ENCODE results near the gene HAUS3. TPM values are rescaled to one million over a fixed set of nuclear protein-coding genes. Genes with fewer than 3 reads are reported as not detected.
"Not testable (repeated sequence)": the region's sequence is repeated elsewhere in the genome, so short reads cannot be mapped to it uniquely, and the experiment has no call there.

Gene HAUS3
- polyA plus RNA-seq, 3 donors, result 4.4 to 5.5 (median 5.0) TPM

- Histone ChIP-seq H3K79me2 (ENCODE audit: insufficient read depth, low read length) (no peaks in the 10 kb centered on the region), H3K36me3 (replicated peaks in 1 of 2; ENCODE audit: control insufficient read depth in 1 of 2, insufficient read depth in 2 of 2, low read length in 2 of 2) (no peaks in the 10 kb centered on the region), H3K9ac (ENCODE audit: insufficient read depth, low read length, poor library complexity, severe bottlenecking) (no peak overlapping the region), H3K27me3 (ENCODE audit: control insufficient read depth in 2 of 2, insufficient read depth in 2 of 2, low read length in 2 of 2) (no peaks in the 10 kb centered on the region), H3K9me3 (replicated peaks in 1 of 2; ENCODE audit: control insufficient read depth in 1 of 2, insufficient read depth in 1 of 2, low read length in 2 of 2) (no peaks in the 10 kb centered on the region), H3K4me2 (replicated peaks; ENCODE audit: extremely low read depth, low read length, poor library complexity, severe bottlenecking) (no peak overlapping the region), H3K27ac (ENCODE audit: low read depth in 1 of 2, low read length in 2 of 2) (no peak overlapping the region), H3K4me3 (replicated peaks in 1 of 3; ENCODE audit: low read depth in 2 of 3, low read length in 3 of 3) (no peak overlapping the region), H3K4me1 (ENCODE audit: control insufficient read depth in 1 of 2, insufficient read depth in 2 of 2, low read length in 2 of 2) (no peaks in the 10 kb centered on the region), H2AFZ (ENCODE audit: insufficient read depth, low read depth, low read length, poor library complexity, severe bottlenecking) (no peak overlapping the region), H4K20me1 (ENCODE audit: insufficient read depth, low read length) (no peaks in the 10 kb centered on the region)
- DNase-seq, result no peak
- WGBS (ENCODE audit: insufficient coverage), result no CpG with 5 or more reads among the region's 1 CpG
- peaks cover 0 to 3% (median 3%) of the 10 kb centered on the region in 3 donors for H3K27me3 Mint-ChIP-seq (ENCODE audit: low read depth in 3 of 3)
- no peak overlapping the region for H3K4me3 Mint-ChIP-seq
- no peaks in the 10 kb centered on the region for H3K36me3 Mint-ChIP-seq
- H3K27ac Mint-ChIP-seq, result no peak overlapping the region
- TF ChIP-seq CTCF (IDR thresholded peaks at IDR 0.05), result no peak
- intact Hi-C loops (cut with micrococcal nuclease), result no loop called here
- no peaks in the 10 kb centered on the region for H3K9me3 Mint-ChIP-seq
- no peaks in the 10 kb centered on the region for H3K4me1 Mint-ChIP-seq
These were observed 29.1 kb downstream of the HAUS3 start for GRCh38 chr4:2212831-2213230.

- H3K27me3 Mint-ChIP-seq (ENCODE audit: low read depth in 3 of 3); H4K20me1 ChIP-seq (ENCODE audit: insufficient read depth, low read length); intact Hi-C loops (cut with micrococcal nuclease); H3K4me3 ChIP-seq (replicated peaks in 1 of 3; ENCODE audit: low read depth in 2 of 3, low read length in 3 of 3); H3K4me1 ChIP-seq (ENCODE audit: control insufficient read depth in 1 of 2, insufficient read depth in 2 of 2, low read length in 2 of 2); H3K27me3 ChIP-seq (ENCODE audit: control insufficient read depth in 2 of 2, insufficient read depth in 2 of 2, low read length in 2 of 2); H3K79me2 ChIP-seq (ENCODE audit: insufficient read depth, low read length); H3K4me2 ChIP-seq (replicated peaks; ENCODE audit: extremely low read depth, low read length, poor library complexity, severe bottlenecking); H2AFZ ChIP-seq (ENCODE audit: insufficient read depth, low read depth, low read length, poor library complexity, severe bottlenecking); H3K9me3 ChIP-seq (replicated peaks in 1 of 2; ENCODE audit: control insufficient read depth in 1 of 2, insufficient read depth in 1 of 2, low read length in 2 of 2); H3K9ac ChIP-seq (ENCODE audit: insufficient read depth, low read length, poor library complexity, severe bottlenecking); DNase-seq; H3K9me3 Mint-ChIP-seq; H3K4me3 Mint-ChIP-seq; H3K27ac ChIP-seq (ENCODE audit: low read depth in 1 of 2, low read length in 2 of 2); H3K4me1 Mint-ChIP-seq; H3K27ac Mint-ChIP-seq; H3K36me3 ChIP-seq (replicated peaks in 1 of 2; ENCODE audit: control insufficient read depth in 1 of 2, insufficient read depth in 2 of 2, low read length in 2 of 2): not testable (repeated sequence)
- H3K36me3 Mint-ChIP-seq, result peaks cover 7 to 12% of the 10 kb centered on the region in 2 donors
- no CpG with 5 or more reads among the region's 1 CpG for WGBS (ENCODE audit: insufficient coverage)
These were observed 39.1 kb downstream of the HAUS3 start for GRCh38 chr4:2202789-2203188.
